ENCODE data around the gene SLC26A8. TPM values are rescaled to one million over a fixed set of nuclear protein-coding genes. Genes with fewer than 3 reads are reported as not detected.

SLC26A8 gene
- total and polyA plus RNA-seq, 2 of the 13 experiments (the other 11 are each of a cell fraction or from before 2014, with no cell fraction given) = 0.46 TPM; not detected in 1

DNA sequence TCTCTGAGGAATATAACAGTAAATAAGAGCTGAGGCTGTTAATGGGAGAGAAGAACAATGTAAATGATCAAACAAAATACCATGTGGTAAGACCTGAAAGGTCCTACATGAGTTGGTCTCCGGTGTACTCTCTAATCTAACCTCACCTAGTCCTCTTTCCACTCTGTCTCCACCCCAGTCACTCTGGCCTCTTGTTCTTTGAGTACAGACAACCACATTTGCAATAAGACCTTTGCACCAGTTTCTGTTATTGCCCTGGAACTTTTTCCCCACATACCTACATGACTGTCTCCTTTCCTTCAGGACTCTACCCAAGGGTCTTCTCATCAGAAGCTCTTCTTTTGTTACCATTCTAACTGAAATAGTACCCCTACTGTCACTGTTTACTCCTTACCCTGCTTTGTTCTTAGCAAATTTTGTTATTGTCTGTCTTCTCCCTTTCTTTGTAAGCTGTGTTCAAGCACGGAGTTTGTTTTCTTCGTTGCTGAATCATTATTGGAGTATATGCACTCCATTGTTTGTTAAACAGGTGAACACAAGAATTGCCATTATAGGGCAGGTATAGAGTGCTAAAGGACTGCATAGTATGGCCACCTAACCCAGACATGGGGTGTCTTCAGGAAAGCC is 40.4 kb upstream of the SLC26A8 start (continued):
- TF ChIP-seq, protein P1, sequence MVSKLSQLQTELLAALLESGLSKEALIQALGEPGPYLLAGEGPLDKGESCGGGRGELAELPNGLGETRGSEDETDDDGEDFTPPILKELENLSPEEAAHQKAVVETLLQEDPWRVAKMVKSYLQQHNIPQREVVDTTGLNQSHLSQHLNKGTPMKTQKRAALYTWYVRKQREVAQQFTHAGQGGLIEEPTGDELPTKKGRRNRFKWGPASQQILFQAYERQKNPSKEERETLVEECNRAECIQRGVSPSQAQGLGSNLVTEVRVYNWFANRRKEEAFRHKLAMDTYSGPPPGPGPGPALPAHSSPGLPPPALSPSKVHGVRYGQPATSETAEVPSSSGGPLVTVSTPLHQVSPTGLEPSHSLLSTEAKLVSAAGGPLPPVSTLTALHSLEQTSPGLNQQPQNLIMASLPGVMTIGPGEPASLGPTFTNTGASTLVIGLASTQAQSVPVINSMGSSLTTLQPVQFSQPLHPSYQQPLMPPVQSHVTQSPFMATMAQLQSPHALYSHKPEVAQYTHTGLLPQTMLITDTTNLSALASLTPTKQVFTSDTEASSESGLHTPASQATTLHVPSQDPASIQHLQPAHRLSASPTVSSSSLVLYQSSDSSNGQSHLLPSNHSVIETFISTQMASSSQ (IDR thresholded peaks at IDR 0.05; ENCODE audit: low read depth) = peak; percentile 34; the same call in 1 of the 2 replicates
- TF ChIP-seq, protein P1 (CRISPR knock-in tag; IDR thresholded peaks at IDR 0.05; ENCODE audit: borderline replicate concordance) = peak; percentile 31; the same call in 1 of the 2 replicates
- TF ChIP-seq MIER3 (CRISPR knock-in tag; IDR thresholded peaks at IDR 0.05; ENCODE audit: borderline replicate concordance) (0 out of 2 replicates have a peak, but pooled peaks have one; percentile 33), FOXJ3 (CRISPR knock-in tag; IDR thresholded peaks at IDR 0.05; ENCODE audit: borderline replicate concordance) (peak; percentile 64; the same call in 1 of the 2 replicates), ZNF383 (CRISPR knock-in tag; IDR thresholded peaks at IDR 0.05; ENCODE audit: borderline replicate concordance) (no peak), TBX2 (CRISPR knock-in tag; IDR thresholded peaks at IDR 0.05; ENCODE audit: borderline replicate concordance) (0 out of 2 replicates have a peak, but pooled peaks have one; percentile 70), NKX3-1 (CRISPR knock-in tag; IDR thresholded peaks at IDR 0.05) (no peak), KLF6 (CRISPR knock-in tag; IDR thresholded peaks at IDR 0.05) (0 out of 2 replicates have a peak, but pooled peaks have one; percentile 58), ATM (IDR thresholded peaks at IDR 0.05; ENCODE audit: borderline replicate concordance) (no peak), FOXA3 (CRISPR knock-in tag; IDR thresholded peaks at IDR 0.05) (peak; percentile 65), CEBPB (IDR thresholded peaks at IDR 0.05; ENCODE audit: borderline replicate concordance, low read depth, low read length) (peak; percentile 81), IRF2 (CRISPR knock-in tag; IDR thresholded peaks at IDR 0.05) (peak; percentile 80; the same call in 1 of the 2 replicates), FOXO1 (CRISPR knock-in tag; IDR thresholded peaks at IDR 0.05) (peak; percentile 42; the same call in 1 of the 2 replicates), FOSL2 (CRISPR knock-in tag; IDR thresholded peaks at IDR 0.05) (0 out of 2 replicates have a peak, but pooled peaks have one; percentile 3), ZMYM2 (CRISPR knock-in tag; IDR thresholded peaks at IDR 0.05) (no peak), TBL1XR1 (IDR thresholded peaks at IDR 0.05; ENCODE audit: borderline replicate concordance, low read length, partially characterized antibody) (no peak), ZNF235 (CRISPR knock-in tag; IDR thresholded peaks at IDR 0.05; ENCODE audit: borderline replicate concordance) (no peak), KAT8 (CRISPR knock-in tag; IDR thresholded peaks at IDR 0.05) (peak; percentile 74), KDM6A (CRISPR knock-in tag; IDR thresholded peaks at IDR 0.05; ENCODE audit: low read depth) (peak; percentile 70; the same call in 1 of the 2 replicates), TEAD3 (CRISPR knock-in tag; optimal IDR thresholded peaks at IDR 0.05; ENCODE audit: borderline replicate concordance) (peak; percentile 89), TRIM24 (CRISPR knock-in tag; IDR thresholded peaks at IDR 0.05) (no peak), ZNF652 (CRISPR knock-in tag; IDR thresholded peaks at IDR 0.05; ENCODE audit: borderline replicate concordance, low read depth) (0 out of 2 replicates have a peak, but pooled peaks have one; percentile 24)
- TF ChIP-seq, protein P2, sequence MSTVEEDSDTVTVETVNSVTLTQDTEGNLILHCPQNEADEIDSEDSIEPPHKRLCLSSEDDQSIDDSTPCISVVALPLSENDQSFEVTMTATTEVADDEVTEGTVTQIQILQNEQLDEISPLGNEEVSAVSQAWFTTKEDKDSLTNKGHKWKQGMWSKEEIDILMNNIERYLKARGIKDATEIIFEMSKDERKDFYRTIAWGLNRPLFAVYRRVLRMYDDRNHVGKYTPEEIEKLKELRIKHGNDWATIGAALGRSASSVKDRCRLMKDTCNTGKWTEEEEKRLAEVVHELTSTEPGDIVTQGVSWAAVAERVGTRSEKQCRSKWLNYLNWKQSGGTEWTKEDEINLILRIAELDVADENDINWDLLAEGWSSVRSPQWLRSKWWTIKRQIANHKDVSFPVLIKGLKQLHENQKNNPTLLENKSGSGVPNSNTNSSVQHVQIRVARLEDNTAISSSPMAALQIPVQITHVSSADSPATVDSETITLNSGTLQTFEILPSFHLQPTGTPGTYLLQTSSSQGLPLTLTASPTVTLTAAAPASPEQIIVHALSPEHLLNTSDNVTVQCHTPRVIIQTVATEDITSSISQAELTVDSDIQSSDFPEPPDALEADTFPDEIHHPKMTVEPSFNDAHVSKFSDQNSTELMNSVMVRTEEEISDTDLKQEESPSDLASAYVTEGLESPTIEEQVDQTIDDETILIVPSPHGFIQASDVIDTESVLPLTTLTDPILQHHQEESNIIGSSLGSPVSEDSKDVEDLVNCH (CRISPR knock-in tag; IDR thresholded peaks at IDR 0.05) = no peak
- TF ChIP-seq, protein P3, sequence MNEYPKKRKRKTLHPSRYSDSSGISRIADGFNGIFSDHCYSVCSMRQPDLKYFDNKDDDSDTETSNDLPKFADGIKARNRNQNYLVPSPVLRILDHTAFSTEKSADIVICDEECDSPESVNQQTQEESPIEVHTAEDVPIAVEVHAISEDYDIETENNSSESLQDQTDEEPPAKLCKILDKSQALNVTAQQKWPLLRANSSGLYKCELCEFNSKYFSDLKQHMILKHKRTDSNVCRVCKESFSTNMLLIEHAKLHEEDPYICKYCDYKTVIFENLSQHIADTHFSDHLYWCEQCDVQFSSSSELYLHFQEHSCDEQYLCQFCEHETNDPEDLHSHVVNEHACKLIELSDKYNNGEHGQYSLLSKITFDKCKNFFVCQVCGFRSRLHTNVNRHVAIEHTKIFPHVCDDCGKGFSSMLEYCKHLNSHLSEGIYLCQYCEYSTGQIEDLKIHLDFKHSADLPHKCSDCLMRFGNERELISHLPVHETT (CRISPR knock-in tag; conservative IDR thresholded peaks at IDR 0.05) = 0 out of 2 replicates have a peak, but pooled peaks have one; percentile 29
